GM13976 (cell line): ENCODE measurements around the gene KIF3C.

Source experiments
- DNase-seq: peaks from one replicate; pipeline ENCODE4 v3.0.0; 2012; ENCODE audit warnings: low spot score
- CTCF ChIP-seq: IDR thresholded peaks from 2 replicates; pipeline ENCODE4 v1.5.1; 2012; ENCODE audit warnings: borderline replicate concordance, mild to moderate bottlenecking; ENCODE audit not compliant: insufficient read depth; ENCODE audit errors: extremely low read depth, missing control alignments, control extremely low read depth
- in situ Hi-C: fragments of 300-500 bp; cut with MboI; formaldehyde crosslinking; loops from one replicate; pipeline ENCODE4 v1.12.0; 2022; ENCODE audit warnings: low sequenced_read_pairs, mixed read lengths, inconsistent platforms; ENCODE audit not compliant: unreplicated experiment

The KIF3C gene

GRCh38 chr2:26010943-26011342, 28.6 kb upstream of the KIF3C start:
- TF ChIP-seq CTCF = no peak
- DNase-seq = no peak
- in situ Hi-C loops = no loop called here

DNA sequence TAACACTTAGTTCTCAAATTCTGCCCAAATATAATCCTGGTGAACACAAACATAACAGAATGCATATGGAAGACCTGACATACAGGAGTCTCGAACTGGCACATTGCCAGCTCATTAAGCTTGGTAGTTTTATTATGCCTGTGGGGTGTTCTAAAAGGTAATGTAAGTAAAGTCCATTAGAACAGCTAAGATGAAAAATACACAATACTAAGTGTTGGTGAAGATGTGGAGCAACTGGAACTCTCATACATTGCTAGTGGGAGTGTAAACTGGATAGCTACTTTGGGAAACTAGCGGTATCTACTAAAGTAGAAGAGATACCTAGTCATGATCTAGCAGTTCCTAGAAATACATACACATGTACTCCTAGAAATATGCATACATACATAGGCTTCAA, 27.3 kb upstream of the KIF3C start:
- no peak for DNase-seq
- no peak for TF ChIP-seq CTCF
- in situ Hi-C loops = no loop called here

DNA sequence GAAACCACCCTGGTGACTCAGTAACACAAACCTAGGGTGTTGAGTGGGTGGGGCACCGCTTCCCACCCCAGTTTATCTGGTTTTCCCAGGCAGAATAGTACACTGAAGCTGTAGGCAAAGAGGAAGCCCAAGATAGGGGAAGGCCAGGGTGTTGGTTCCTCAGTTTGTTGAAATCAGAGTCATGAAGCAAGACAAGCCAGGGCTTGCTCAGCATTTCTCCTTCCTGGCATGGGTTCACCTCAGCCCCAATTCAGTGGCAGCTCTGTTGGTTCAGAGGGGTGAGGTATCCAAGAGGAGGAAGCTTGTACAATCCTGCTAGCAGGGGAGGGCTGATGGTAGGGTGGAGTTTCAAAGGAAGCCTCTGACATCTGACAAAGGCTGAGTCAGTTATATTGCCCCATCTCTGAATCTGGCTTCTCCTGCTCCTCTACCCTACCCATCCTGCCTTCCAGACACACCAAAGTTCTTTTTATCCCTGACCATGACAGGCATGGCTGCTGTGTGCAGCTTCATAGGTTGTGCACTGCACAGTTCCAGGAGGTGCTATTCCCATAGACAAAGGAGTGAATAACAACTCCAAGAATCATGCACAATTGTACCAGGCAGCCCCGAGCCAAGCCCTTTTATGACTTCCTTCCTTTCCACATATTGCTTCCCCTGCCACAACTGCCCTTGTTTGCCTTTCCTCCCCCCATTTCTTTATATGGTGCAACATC, 26.7 kb upstream of the KIF3C start:
- in situ Hi-C loops = no loop called here

DNA sequence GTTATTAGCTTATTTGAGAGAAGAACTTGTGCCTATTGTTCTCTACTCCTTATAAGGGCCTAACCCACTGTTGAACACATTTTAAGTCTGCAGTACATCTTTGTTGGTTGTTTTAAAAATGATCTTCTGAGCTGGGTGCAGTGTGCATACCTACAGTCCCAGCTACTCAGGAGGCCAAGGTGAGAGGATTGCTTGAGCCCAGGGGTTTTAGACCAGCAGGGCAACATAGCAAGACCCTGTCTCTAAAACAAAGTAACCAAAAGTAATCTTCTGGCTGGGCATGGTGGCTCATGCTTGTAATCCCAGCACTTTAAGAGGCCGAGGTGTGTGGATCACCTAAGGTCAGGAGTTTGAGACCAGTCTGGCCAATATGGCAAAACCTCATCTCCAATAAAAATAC, 25.8 kb upstream of the KIF3C start:
- DNase-seq = no peak
- TF ChIP-seq CTCF = no peak
- in situ Hi-C loops = no loop called here

More for the DNA sequence above, 26.7 kb upstream of the KIF3C start:
- TF ChIP-seq CTCF = no peak
- DNase-seq = no peak

GRCh38 chr2:26002632-26003310, 20.5 kb upstream of the KIF3C start:
- TF ChIP-seq CTCF = no peak
- in situ Hi-C loops = no loop called here
- no peak for DNase-seq

DNA sequence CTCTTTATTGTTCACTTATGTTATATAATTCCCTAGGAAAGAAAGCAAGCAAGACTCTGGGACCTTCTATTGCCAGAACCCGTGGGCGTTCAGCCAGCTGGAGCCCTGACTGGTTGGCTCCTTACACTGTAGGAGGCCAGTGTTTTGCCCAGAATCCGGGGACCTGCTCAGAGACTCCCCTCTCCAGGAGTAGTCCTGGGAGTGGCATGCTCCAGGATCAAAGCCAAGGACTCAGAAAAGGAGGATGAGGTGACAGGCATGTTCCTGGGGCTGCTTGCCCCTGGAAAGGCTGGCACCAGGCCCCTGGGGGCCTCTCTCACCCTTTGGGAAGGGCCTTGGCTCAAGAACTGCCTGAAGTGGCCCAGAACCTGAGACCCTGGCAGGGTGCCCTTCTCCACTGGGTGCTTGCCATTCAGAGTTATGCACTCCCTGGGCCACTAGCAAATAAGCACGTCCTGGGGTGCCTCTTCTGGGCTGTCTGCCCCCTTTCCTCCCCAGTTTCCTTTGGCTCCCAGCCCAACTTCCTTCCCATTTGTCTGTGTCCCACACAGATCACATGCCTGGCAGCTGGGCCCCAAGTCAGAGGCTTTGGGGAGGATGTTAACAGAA, 19.6 kb upstream of the KIF3C start:
- no peak for TF ChIP-seq CTCF
- in situ Hi-C loops = no loop called here
- DNase-seq = no peak
